DMS153 treated with DMSO at 0.1 percent for 48 hours (cell line): ENCODE data around the gene ATP1A4.

Experiments used
- DNase-seq: peaks from one replicate; lab custom pipeline; 2025; ENCODE audit not compliant: unreplicated experiment; lab: John Stamatoyannopoulos, UW

Gene ATP1A4

DNA sequence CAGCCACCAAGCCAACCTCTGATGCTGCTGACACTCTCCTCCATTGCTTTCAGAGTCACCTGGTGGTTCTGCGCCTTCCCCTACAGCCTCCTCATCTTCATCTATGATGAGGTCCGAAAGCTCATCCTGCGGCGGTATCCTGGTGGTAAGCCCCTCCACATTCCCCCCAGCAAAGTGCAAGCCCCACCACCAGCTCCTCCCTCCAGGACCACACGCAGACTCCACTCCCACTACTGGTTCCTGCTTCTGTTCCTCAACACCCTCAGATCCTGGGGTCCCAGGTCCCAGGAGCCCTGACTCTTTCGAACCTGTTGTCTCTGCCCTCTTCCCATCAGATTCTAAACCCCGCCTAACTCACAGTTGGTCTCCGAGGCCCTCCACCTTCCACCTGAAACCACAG, 11.6 kb upstream of the ATP1A4 start:
- no peak for DNase-seq

DNA sequence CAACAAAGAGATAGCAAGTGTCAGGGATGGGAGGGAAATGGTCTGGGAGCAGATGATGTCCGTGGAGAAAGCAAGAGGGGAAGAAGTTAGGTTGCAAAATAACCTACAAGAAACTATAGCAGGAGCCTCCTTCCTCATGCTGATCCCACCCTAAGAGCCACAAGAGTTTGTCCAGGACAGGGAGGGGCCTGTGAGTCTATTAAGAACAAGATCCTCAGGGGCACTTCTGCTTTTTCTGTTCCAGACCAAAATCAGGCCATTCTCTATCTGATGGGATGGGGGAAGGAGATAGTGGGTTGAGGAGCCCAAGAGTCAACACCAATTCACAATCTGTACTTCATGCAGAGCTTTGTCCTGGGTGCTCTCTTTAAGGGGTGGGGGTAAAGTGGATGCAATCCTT, 7.7 kb upstream of the ATP1A4 start:
- DNase-seq, result no peak

DNA sequence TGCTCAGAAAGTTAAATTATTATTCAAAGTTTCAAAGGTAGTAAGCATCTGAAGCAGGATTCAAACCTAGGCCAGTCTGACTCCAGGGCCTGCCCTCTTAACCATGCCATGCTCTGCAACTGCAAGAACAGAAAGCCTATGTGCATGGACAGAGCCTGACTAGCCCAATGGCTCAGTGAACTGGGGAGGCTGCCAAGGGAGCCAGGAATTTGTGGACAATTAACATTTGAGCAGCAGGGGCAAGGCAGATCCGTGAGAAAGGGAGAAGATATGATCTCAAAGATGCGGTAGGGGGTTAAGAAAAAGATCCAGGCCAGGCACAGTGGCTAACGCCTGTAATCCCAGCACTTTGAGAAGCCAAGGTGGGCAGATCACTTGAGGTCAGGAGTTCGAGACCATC, 6.5 kb upstream of the ATP1A4 start:
- no peak for DNase-seq

DNA sequence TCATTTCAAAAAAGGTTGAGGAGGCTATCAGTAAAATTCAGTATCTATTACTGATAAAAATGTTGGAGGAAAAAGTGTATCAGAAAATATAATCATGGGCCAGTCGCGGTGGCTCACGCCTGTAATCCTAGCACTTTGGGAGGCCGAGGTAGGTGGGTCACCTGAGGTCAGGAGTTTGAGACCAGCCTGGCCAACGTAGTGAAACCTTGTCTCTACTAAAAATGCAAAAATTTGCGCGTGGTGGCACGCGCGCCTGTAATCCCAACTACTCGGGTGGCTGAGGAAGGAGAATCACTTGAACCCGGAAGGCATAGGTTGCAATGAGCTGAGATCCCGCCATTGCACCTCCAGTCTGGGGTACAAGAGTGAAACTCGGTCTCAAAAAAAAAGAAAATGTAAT, 5.3 kb upstream of the ATP1A4 start:
- DNase-seq, result no peak

DNA sequence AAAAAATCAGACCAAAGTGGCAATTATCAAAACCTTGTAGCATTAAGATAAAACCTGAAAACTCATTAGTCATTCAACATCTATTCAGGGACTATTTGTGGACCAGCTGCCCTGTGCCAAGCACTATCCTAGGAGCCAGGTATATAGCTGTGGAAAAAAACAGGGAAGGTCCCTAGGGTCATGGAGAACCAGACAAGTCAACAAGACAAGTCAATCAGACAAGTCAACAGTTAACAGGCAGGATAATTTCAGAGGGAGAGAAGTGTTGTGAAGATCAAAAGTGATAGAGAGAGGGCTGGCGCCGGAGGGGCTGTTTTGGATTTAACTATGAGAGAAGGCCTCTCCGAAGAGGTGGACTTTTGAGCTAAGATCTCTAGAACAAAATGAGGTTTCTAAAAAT, 3.3 kb upstream of the ATP1A4 start:
- no peak for DNase-seq

DNA sequence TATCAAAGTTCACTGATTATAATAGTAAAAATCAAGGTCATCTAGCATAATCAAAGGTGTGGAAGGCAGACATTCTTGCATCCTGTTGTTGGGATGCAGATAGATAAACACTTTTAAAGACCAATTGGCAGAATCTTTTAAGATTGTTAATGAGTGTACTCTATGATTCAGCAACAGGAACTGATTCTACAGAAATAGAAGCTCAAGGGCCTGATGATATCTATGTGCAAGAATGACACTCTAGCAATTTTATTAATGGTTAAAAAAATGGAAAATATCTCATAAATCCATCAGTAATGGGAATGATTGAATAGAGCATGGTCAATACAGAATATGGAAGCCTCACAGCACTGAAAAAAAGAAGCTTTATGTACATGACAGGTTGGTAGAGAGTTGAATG, 2.2 kb upstream of the ATP1A4 start:
- DNase-seq, result no peak

DNA sequence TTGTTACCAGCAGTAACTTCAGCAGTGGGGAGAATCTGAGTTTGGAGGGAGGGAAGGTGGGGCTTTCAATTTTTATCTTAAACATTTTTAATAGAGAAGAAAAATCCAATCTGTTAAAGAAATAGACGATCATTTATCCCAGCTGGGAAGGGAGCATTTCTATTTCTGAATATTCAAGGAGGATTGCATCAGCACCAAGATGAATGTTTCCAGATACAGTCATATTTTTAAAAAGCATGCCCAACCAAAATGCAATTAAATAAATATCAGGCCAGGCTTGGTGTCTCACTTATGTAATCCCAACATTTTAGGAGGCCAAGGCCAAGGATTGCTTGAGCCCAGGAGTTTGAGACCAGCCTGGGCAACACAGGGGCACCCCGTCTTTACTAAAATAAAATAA, 1.7 kb upstream of the ATP1A4 start:
- DNase-seq, result no peak

DNA sequence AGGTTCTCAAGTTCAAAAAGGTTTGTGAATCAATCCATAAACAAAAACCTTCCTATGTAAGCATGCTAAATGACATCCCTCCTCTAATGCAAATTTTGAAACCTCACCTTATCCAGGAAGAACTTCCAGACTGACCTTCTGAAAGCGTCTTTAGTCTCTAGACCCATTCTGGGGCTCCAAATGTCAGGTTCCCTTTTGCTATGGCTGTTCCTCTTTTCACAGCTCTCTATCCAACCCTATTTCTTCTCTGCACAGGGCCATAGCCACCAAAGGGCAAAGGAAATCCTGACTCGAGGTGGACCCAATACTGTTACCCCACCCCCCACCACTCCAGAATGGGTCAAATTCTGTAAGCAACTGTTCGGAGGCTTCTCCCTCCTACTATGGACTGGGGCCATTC, 3.4 kb downstream of the ATP1A4 start:
- no peak for DNase-seq

DNA sequence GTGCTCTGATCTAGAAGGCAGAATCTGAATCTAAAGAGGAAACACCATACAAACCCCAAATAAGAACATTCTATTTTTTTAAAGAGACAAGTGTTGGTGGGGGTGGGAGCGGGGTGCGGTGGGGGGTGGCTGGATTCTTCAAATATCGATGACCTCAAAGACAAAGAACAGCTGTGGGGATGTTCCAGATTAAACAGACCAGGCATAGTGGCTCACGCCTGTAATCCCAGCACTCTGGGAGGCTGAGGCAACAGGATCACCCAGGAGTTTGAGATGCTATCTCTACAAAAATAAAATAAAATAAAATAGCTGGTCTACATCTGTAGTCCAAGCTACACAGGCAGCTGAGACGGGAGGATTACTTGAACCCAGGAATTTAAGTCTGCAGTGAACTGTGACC, 5.0 kb downstream of the ATP1A4 start:
- no peak for DNase-seq

DNA sequence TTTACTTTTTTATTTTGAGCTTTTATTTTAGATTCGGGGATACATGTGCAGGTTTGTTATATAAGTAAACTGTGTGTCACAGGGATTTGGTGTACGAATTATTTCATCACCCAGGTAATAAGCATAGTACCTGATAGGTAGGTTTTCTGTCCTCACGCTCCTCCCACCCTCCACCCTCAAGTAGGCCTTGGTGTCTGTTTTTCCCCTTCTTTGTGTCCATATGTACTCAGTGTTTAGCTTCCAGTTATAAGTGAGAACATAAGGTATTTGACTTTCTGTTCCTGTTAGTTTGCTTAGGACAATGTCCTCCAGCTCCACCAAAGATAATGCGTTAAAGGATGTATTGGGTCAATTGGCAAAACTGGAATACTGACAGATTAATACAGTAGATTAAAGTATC, 5.8 kb downstream of the ATP1A4 start:
- DNase-seq, result no peak

DNA sequence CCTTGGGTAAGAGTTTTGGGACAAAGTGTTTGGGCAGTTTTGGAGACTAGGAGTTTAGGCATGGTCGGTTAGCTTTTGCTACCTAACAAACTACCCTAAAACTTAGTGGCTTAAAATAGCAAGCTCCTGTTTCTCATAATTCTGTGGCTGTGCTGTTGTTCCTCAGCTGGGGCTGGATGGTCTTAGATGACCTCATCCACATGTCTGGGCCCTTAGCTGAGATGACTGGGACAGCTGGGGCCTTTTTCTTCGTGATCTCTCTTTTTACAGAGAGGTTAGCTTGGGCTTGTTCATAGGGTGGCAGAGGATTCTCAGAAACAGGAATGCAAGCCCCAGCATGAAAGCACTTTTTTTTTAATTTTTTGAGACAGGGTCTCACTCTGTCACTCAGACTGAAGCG, 6.6 kb downstream of the ATP1A4 start:
- no peak for DNase-seq

DNA sequence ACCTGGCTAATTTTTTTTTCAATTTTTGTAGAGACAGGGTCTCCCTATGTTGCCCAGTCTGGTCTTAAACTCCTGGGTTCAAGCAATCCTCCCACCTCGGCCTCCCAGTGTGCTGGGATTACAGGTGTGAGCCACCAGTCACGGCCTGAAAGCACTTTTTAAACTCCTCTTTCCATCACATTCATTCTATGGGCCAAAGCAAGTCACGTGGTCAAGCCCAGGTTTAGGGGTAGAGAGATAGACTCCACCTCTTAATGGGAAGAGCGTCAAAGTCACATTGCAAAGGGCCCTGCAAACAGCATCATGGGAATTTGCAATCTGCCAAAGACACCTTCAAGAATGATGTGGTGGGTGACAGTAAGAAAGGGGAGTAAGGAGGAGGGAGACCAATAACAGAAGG, 7.1 kb downstream of the ATP1A4 start:
- no peak for DNase-seq

DNA sequence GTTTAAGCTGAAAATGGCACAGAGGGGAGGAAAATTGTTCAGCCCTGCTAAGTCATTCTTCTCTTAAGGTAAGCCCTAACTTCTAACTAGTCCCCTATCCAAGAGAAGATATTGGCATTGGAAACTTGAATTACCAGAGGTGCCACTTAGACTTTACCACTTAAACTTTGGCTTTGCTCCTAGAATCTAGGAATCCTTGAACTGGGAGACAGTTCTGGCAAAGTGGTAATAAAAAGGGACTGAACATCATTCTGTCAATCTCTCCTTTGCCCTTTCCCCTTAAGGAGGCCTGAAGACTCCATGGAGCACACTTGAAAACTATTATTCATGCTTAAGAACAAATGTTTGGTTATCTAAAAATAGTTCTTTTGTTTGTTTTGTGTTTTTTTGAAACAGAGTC, 8.4 kb downstream of the ATP1A4 start:
- DNase-seq, result no peak

DNA sequence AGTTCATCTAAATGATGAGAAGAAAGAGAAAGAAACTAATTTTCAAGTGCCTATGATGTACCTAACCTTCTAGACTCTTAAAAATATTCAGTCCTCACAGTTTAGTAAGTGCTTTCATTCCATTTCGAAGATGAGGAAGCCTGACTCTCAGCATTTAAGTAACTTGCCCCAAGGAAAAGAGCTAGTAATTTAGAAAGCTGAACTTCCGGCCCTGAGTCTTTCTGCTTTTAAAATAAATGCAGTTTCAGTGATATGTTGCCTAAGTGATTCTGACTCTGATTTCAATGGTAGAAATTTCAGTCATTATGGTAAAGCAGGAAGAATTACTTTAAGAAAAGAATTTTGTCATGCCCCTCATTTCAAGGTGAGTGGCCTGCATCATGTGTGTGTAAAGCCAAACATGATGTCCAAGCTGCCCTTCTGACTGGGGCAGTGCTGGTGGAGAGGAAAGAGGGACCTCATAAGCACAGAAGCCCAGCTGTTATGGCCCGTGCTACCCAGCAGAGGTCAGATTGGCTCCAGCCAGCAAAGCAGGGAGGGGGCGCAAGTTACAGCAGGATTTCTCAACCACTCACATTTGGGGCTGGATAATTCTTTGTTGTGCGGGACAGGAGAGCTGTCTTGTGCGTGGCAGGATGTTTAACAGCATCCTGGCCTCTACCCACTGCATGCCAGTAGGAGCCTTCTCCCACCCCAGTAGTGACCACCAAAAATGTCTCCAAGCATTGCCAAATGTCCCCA, 10.7 kb downstream of the ATP1A4 start:
- no peak for DNase-seq

DNA sequence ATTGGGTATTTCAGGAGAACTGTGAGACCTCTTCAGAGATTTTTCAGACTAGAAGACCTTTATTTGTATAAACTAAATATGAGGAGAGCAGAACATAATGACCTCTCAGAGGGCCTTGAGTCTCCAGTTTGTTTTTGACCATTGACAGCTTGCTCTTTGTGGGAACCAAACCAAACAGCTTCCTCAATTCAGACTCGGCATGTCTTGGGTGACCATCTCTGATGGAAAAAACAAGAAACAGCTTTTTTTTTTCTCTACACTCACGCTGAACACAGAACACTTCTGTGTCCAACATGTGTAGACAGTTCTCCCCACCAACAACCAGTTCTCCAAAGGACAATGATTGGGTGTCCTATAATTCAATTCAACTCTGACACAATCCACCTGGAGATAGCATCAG, 11.5 kb downstream of the ATP1A4 start:
- DNase-seq, result no peak

DNA sequence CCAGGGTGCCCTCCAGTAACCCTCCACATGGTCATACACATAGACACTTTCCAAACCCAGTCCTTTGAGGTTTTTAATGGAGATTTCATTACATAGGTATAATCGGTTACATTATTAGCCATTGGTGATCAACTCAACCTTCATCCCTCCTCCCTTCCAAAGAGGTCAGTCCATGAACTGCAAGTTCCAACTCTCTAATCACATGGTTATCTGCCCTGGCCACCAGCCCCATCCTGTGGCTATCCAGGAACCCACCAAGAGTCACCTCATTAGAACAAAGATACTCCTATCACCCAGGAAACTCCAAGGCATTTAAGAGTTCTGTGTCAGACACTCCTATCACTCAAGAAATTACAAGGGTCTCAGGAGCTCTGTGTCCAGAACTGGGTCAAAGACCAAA, 12.2 kb downstream of the ATP1A4 start:
- DNase-seq, result no peak

DNA sequence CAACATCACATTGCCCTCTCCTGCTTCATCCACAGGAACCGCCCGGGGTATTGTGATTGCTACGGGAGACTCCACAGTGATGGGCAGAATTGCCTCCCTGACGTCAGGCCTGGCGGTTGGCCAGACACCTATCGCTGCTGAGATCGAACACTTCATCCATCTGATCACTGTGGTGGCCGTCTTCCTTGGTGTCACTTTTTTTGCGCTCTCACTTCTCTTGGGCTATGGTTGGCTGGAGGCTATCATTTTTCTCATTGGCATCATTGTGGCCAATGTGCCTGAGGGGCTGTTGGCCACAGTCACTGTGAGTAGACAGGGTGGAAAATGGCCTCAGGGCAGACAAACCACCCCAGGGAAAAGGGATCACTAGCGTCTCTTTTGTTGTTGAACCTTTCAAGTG, 12.7 kb downstream of the ATP1A4 start:
- no peak for DNase-seq

DNA sequence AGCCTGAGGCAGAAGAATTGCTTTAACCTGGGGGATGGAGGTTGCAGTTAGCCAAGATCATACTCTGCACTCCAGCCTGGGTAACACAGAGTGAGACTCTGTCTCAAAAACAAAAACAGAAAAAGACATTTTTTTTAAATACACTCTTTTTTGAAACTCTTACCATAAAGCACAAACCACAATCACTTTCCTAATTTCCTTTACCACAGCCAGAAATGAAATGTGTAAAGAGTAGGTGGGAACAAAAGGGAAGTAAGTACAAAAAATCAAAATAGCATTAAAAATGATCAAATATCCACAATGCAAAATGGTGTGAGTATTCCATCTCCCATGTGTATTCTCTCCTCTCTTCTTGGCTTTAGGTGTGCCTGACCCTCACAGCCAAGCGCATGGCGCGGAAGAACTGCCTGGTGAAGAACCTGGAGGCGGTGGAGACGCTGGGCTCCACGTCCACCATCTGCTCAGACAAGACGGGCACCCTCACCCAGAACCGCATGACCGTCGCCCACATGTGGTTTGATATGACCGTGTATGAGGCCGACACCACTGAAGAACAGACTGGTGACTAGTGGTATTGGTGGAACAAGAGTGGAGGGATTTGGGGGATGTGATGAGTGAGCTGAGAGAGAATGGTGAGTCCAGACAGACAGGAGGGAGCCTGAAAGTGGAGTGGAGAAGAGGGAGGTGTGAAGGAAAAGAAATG, 14.9 kb downstream of the ATP1A4 start:
- DNase-seq, result no peak

DNA sequence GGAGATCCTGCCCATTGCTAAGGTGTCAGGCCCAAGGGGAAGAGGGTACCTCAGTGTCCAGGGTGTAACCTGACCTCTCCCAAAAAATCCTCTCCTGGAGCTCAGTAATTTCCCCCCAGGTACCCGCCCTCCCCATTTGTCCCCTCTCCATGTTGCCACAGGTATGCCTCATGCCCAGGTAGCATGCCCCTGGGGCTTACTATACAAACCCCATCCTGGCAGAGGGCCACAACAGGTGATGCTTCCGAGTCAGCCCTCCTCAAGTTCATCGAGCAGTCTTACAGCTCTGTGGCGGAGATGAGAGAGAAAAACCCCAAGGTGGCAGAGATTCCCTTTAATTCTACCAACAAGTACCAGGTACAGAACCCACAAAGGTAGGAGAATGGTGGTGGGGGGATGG, 15.7 kb downstream of the ATP1A4 start:
- DNase-seq, result no peak

DNA sequence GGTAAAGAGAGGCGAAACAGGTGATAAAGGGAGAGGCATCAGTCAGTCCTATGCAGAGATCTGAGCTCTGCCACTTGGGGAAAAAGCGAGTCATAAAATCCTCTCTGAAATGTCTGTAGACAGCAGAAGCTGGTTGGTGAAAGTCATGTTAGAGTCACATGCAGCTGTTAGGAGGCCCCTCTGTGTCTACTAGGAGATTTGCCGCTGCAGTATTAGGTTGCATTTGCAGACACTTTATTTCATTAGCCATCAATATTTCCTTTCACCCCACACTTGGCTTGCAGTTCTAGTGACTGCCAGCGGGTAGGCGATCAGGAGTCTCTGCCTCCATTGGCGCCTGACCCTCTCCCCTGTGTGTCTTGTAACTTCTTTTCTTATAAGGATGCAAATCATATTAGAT, 16.2 kb downstream of the ATP1A4 start:
- DNase-seq, result no peak

DNA sequence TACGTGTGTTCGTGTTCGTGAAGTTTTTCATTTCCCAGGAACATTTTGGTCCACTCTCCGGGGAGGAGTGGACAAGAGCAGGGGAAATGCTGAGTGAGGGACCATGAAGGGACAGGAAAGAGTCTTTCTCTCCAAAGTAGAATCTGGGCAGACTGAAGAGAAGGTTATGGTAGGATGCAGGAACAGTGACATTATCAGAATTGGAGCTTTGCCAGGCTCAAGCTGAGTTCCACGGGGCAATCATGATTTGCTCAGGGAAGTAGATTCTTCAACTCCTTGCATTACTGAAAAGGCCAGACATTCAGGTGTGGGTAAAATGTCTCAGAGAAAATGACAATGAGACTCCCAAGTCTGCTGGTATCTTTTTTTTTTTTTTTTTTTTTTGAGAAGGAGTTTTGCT, 16.6 kb downstream of the ATP1A4 start:
- DNase-seq, result no peak

DNA sequence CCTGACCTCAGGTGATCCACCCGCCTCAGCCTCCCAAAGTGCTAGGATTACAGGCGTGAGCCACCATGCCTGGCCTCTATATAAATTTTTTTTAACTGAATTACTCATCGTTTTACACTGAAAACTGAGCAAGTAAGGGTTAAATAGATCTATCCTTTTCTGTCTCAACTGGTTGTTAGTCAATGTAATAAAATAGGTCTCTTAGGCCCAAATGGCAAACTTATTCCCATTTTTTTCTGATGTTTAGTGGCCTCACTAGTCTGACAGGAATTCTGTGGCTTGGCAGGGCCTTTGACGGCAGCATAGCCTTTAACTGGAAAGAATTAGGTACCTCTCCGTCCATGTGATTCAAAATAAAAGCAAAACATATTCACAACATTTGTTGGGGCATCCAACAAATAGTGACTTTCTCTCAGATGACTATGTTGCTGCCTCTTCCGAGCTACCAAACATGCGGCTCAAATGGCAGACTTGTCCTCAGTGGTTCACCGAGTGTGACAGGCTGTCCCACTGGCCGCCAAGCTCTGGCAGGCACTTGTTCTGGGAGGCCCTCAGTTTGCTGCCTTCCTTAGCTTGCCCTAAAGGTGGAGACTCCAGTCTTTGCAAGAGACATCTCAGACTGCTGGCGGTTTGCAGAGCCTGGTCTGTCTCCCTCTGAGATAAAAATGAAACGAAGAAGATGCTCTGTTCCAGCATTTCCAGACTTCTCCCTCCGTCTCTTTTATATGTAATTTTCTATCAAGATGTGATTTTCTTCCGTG, 17.4 kb downstream of the ATP1A4 start:
- no peak for DNase-seq
